Lower lobe of right lung (tissue), 2 donors: ENCODE data around the gene GNA12. TPM values are rescaled to one million over a fixed set of nuclear protein-coding genes. Genes with fewer than 3 reads are reported as not detected.

Source experiments
- ATAC-seq, 2 donors: fragments of 200-7000 bp; cut with Tn5 transposase; one replicate each; pipeline ENCODE4 v1.9.1; 2020 to 2022; ENCODE audit warnings: mild to moderate bottlenecking in 2 of 2, moderate library complexity in 2 of 2
- DNase-seq: peaks from one replicate; pipeline ENCODE4 v3.0.0-alpha.2; 2020
- H3K27ac ChIP-seq: fragments of 200-600 bp; one replicate; pipeline ENCODE4 v1.8.0; 2022
- H3K27me3 ChIP-seq: fragments of 200-600 bp; one replicate; pipeline ENCODE4 v1.8.0; 2022; ENCODE audit warnings: low read depth
- H3K36me3 ChIP-seq: fragments of 200-600 bp; one replicate; pipeline ENCODE4 v1.8.0; 2022; ENCODE audit warnings: mild to moderate bottlenecking
- H3K4me1 ChIP-seq: fragments of 200-600 bp; one replicate; pipeline ENCODE4 v1.8.0; 2022
- H3K4me3 ChIP-seq: fragments of 200-600 bp; one replicate; pipeline ENCODE4 v1.8.0; 2022; ENCODE audit warnings: mild to moderate bottlenecking
- H3K9me3 ChIP-seq: fragments of 200-600 bp; one replicate; pipeline ENCODE4 v1.8.0; 2022
- intact Hi-C: fragments of 100-400 bp; cut with DNase I; formaldehyde crosslinking; loops from one replicate; pipeline ENCODE4 v1.11.0; 2022
- total RNA-seq: library from RNA; stranded (reverse); fragmentation: NEBNext Ultra II Directional; extraction: Animal tissue kit (Norgen Biotek cat#: 25700); gene quantifications from one replicate; pipeline ENCODE4 v1.2.1, GENCODE V29; 2021
- TF ChIP-seq, protein P1 (sequence below): fragments of 200-600 bp; IDR thresholded peaks from one replicate; pipeline ENCODE4 v1.8.0; 2022; ENCODE audit warnings: antibody characterized with exemption, mild to moderate bottlenecking
- donor health status: DM: no; HTN: yes; CAD: no; lungs with severe emphysema.

Gene GNA12
- total RNA-seq, 1 donor from 2014 or later = 41.6 TPM

DNA sequence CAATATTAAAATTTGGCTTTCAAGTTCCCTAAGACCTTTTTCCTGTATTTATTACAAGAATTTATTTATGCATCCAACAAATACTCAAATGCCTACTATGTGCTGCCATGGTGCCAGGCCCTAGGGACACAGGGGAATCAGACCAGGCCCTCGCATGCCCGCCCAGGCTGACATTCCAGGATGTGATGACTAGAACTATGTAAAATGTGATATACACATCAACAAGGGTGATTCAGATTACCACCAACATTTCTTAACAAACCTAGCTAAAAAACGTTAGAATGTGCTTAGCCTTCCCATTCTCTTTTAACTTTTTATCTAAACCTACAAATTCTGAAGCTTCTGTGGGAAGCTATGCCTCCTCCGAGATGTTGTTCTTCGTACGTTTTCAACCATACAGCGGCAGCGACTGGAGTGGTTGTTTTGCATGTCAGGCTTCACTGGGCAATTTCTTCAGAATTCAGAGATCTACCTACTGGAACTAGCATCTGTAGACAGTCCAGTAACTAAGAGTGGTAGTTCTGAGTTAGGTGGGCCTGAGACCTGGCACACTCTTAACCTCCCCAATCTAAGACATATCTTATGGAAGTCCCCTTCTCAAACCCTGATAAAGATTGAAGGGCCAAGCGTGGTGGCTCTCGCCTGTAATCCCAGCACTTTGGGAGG, 22.1 kb downstream of the GNA12 start:
- ATAC-seq = no peak
- intact Hi-C loops = no loop called here
- no peak overlapping the region for H3K4me3 ChIP-seq
- H3K27ac ChIP-seq = peak overlapping the region; percentile 46
- TF ChIP-seq, protein P1, sequence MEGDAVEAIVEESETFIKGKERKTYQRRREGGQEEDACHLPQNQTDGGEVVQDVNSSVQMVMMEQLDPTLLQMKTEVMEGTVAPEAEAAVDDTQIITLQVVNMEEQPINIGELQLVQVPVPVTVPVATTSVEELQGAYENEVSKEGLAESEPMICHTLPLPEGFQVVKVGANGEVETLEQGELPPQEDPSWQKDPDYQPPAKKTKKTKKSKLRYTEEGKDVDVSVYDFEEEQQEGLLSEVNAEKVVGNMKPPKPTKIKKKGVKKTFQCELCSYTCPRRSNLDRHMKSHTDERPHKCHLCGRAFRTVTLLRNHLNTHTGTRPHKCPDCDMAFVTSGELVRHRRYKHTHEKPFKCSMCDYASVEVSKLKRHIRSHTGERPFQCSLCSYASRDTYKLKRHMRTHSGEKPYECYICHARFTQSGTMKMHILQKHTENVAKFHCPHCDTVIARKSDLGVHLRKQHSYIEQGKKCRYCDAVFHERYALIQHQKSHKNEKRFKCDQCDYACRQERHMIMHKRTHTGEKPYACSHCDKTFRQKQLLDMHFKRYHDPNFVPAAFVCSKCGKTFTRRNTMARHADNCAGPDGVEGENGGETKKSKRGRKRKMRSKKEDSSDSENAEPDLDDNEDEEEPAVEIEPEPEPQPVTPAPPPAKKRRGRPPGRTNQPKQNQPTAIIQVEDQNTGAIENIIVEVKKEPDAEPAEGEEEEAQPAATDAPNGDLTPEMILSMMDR = no peak
- peaks cover 78% of the 10 kb centered on the region for H3K4me1 ChIP-seq
- no peaks in the 10 kb centered on the region for H3K27me3 ChIP-seq
- no peaks in the 10 kb centered on the region for H3K36me3 ChIP-seq
- no peaks in the 10 kb centered on the region for H3K9me3 ChIP-seq
- DNase-seq = no peak

DNA sequence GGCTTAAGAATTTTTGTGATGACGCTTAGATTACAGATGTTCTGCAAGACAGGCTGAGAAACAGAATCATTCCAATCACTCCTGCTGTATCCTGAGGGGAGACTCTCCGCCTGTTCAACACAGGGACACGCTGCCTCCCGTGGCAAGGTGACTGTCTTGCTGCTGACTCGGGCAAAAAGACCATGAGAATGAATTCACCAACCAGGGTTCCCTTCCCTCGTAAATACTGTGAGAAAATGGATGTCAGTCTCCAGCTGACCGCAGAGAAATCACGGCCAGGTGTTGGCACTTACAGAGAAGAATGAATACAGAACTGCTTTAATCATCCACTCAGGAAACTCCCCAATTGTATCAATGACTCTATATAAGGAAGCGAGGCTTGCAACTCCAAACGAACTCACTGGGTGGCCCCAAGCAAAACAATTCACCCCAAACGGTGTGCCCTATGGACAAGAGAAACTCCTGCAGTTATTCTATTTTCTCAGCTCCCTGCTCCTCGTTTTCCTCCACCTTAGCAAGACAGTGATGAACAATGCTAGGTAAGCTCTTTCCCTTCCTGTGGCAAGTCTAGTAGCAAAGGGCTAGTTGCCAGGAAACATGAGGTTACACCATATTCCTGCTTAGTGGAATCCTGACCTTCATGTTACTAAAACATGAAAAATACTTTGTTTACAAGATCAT, 22.8 kb downstream of the GNA12 start:
- Histone ChIP-seq H3K27ac (peak overlapping the region; percentile 46), H3K9me3 (no peaks in the 10 kb centered on the region), H3K4me3 (no peak overlapping the region), H3K27me3 (no peaks in the 10 kb centered on the region), H3K36me3 (no peaks in the 10 kb centered on the region), H3K4me1 (peaks cover 78% of the 10 kb centered on the region)
- TF ChIP-seq, protein P1 = no peak
- DNase-seq (no peak), ATAC-seq (peak; percentile 47 to 72)
- intact Hi-C loops = no loop called here

DNA sequence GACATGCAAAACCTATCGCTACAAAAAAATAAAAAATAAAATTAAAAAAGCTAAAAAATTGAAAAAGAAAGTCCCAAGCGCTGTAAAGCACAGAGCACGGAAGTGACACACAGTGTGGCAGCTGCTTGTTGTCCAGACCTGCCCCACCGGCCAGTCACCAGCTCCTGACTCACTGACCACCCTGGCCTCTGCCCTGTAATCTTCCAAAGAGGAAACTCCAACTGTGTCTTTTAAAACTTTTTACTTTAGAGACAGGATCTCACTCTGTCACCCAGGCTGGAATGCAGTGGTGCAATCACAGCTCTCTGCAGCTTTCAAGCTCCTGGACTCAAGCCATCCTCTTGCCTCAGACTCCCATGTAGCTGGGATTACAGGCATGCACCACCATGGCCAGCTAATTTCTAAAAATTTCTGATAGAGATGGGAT, 23.6 kb downstream of the GNA12 start:
- H3K4me1 ChIP-seq = peaks cover 70% of the 10 kb centered on the region
- ATAC-seq = peak; percentile 73 to 88
- peak overlapping the region; percentile 65 for H3K27ac ChIP-seq

DNA sequence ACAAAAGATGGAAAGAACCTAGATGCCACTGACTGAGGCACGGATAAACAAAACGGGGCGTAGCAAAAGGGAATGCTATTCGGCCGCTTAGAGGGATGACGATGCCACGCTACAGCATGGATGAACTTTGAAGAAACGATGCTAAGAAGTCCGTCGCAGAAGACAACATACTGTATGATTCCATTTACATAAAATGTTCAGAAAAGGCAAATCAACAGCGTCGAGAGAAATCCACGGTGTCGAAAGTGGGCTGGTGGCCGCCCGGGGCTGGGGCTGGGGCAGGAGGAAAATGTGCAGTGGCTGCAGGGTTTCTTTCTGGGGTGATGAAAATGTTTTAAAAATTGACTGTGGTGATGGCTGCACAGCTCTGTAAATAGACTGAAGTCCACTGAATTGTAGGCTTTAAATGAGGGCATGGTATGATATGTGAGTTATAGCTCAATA, 24.1 kb downstream of the GNA12 start:
- Histone ChIP-seq H3K4me3 (no peak overlapping the region), H3K9me3 (no peaks in the 10 kb centered on the region), H3K27me3 (no peaks in the 10 kb centered on the region), H3K4me1 (peaks cover 65% of the 10 kb centered on the region), H3K36me3 (no peaks in the 10 kb centered on the region), H3K27ac (peak overlapping the region; percentile 65)
- TF ChIP-seq, protein P1 = no peak
- intact Hi-C loops = no loop called here
- no peak for ATAC-seq
- no peak for DNase-seq

More for the DNA sequence above, 23.6 kb downstream of the GNA12 start:
- Histone ChIP-seq H3K4me3 (no peak overlapping the region), H3K36me3 (no peaks in the 10 kb centered on the region), H3K9me3 (no peaks in the 10 kb centered on the region), H3K27me3 (no peaks in the 10 kb centered on the region)
- TF ChIP-seq, protein P1 = no peak
- intact Hi-C loops = no loop called here
- DNase-seq = peak; percentile 81

DNA sequence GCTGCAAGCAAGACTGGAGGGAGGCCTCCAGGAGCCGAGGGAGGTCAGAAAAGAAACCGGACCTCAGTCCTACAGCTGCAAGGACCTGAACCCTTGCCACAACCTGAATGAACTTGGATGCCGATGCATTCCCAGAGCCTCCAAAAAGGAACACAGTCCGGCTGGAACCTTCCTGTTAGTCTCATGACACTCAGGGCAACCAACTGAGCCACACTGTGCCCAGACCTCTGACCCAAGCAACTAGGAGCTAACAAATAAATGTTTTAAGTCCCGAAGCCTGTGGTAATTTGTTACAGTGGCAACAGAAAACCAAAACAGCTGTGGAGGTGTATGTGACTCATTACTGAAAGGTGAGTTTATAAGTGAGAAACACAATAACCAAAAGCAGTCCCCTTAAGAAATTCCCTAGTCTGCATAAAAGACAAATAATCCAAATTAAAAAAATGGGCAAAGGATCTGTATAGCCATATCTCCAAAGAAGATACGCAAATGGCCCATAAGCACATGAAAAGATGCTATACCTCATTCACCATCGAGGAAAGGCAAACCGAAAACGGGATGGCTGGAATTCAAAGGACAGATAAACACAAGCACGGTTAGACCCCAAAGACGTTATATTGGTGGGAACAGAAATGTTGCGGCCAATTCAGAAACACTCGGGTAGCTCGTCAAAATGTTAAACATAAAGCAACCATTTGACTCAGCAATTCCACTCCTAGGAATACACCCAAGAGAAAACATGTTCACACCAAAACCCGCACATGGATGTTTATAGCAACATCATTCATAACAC, 24.8 kb downstream of the GNA12 start:
- peaks cover 60% of the 10 kb centered on the region for H3K4me1 ChIP-seq

More for the DNA sequence above, 24.8 kb downstream of the GNA12 start:
- intact Hi-C loops = no loop called here
- no peaks in the 10 kb centered on the region for H3K36me3 ChIP-seq
- DNase-seq (no peak), ATAC-seq (no peak)
- H3K27ac ChIP-seq = no peak overlapping the region
- no peak overlapping the region for H3K4me3 ChIP-seq
- H3K27me3 ChIP-seq = no peaks in the 10 kb centered on the region
- TF ChIP-seq, protein P1 = no peak
- no peaks in the 10 kb centered on the region for H3K9me3 ChIP-seq
